Astrocyte (in vitro differentiated cells and primary cell): Measurements from ENCODE around the gene JADE1. TPM values are rescaled to one million over a fixed set of nuclear protein-coding genes. Genes with fewer than 3 reads are reported as not detected.

Experiments used
- DNase-seq: peaks from one replicate; pipeline ENCODE4 v3.0.0-alpha.2; 2010; ENCODE audit warnings: low read depth
- FAIRE-seq: peaks from 2 replicates; lab custom pipeline; 2011; peaks lifted over from hg19 to GRCh38; lab: Jason Lieb, UNC
- H2AFZ ChIP-seq: 2 replicates; pipeline ENCODE4 v1.6.0; 2012; ENCODE audit warnings: low read depth, low read length, inconsistent platforms
- H3K27ac ChIP-seq: 2 replicates; pipeline ENCODE4 v1.5.1; 2011; ENCODE audit warnings: low read depth, low read length, inconsistent platforms
- H3K27me3 ChIP-seq: 2 replicates; pipeline ENCODE4 v1.6.0; 2011; ENCODE audit warnings: low read length, inconsistent platforms; ENCODE audit not compliant: insufficient read depth
- H3K36me3 ChIP-seq: 2 replicates; pipeline ENCODE4 v1.5.1; 2011; ENCODE audit warnings: low read length, inconsistent platforms; ENCODE audit not compliant: insufficient read depth
- H3K4me1 ChIP-seq: 2 replicates; pipeline ENCODE4 v1.5.1; 2011; ENCODE audit warnings: low read length, inconsistent platforms; ENCODE audit not compliant: insufficient read depth
- H3K4me2 ChIP-seq: 2 replicates; pipeline ENCODE4 v1.6.0; 2012; ENCODE audit warnings: low read length, inconsistent platforms
- H3K4me3 ChIP-seq: 2 replicates; pipeline ENCODE4 v1.5.1; 2011; ENCODE audit warnings: low read depth, mild to moderate bottlenecking, low read length, inconsistent platforms; ENCODE audit not compliant: insufficient read depth
- H3K79me2 ChIP-seq: 2 replicates; pipeline ENCODE4 v1.6.0; 2012; ENCODE audit warnings: mild to moderate bottlenecking, low read length, inconsistent platforms; ENCODE audit not compliant: insufficient read depth
- H3K9ac ChIP-seq: 2 replicates; pipeline ENCODE4 v1.6.0; 2012; ENCODE audit warnings: mild to moderate bottlenecking, low read length, inconsistent platforms
- H3K9me3 ChIP-seq: 2 replicates; pipeline ENCODE4 v1.5.1; 2012; ENCODE audit warnings: low read depth, mild to moderate bottlenecking, low read length, inconsistent platforms; ENCODE audit not compliant: insufficient read depth
- H4K20me1 ChIP-seq: 2 replicates; pipeline ENCODE4 v1.6.0; 2012; ENCODE audit warnings: low read length, inconsistent platforms; ENCODE audit not compliant: insufficient read depth
- H3K27ac Mint-ChIP-seq: one replicate; pipeline ENCODE4 v1.8.0; 2021; ENCODE audit warnings: mild to moderate bottlenecking, mixed read lengths; ENCODE audit not compliant: unreplicated experiment
- H3K27me3 Mint-ChIP-seq: one replicate; pipeline ENCODE4 v1.8.0; 2021; ENCODE audit warnings: low read depth, mixed read lengths; ENCODE audit not compliant: unreplicated experiment
- H3K36me3 Mint-ChIP-seq: one replicate; pipeline ENCODE4 v1.8.0; 2021; ENCODE audit warnings: low read depth, mixed read lengths; ENCODE audit not compliant: unreplicated experiment
- H3K4me1 Mint-ChIP-seq: one replicate; pipeline ENCODE4 v1.8.0; 2021; ENCODE audit warnings: low read depth, mixed read lengths; ENCODE audit not compliant: unreplicated experiment
- H3K4me3 Mint-ChIP-seq: one replicate; pipeline ENCODE4 v1.8.0; 2021; ENCODE audit warnings: mild to moderate bottlenecking, moderate library complexity, mixed read lengths; ENCODE audit not compliant: unreplicated experiment
- H3K9me3 Mint-ChIP-seq: one replicate; pipeline ENCODE4 v1.8.0; 2021; ENCODE audit warnings: mild to moderate bottlenecking, mixed read lengths; ENCODE audit not compliant: unreplicated experiment
- EZH2 ChIP-seq: IDR thresholded peaks from 2 replicates; pipeline ENCODE4 v1.6.1; 2012; ENCODE audit warnings: mild to moderate bottlenecking, low read length, inconsistent platforms; ENCODE audit not compliant: insufficient read depth
- total RNA-seq: library from RNA; stranded (reverse); gene quantifications from 2 replicates; pipeline ENCODE4 v1.2.1, GENCODE V29; 2021
- TF ChIP-seq, protein P1 (sequence below): IDR thresholded peaks from 2 replicates; pipeline ENCODE4 v1.5.1; 2011; ENCODE audit warnings: low read depth, mild to moderate bottlenecking, inconsistent platforms, low read length, moderate library complexity; ENCODE audit not compliant: insufficient read depth

JADE1 gene
- total RNA-seq, 1 donor from 2014 or later = 88.3 TPM

DNA sequence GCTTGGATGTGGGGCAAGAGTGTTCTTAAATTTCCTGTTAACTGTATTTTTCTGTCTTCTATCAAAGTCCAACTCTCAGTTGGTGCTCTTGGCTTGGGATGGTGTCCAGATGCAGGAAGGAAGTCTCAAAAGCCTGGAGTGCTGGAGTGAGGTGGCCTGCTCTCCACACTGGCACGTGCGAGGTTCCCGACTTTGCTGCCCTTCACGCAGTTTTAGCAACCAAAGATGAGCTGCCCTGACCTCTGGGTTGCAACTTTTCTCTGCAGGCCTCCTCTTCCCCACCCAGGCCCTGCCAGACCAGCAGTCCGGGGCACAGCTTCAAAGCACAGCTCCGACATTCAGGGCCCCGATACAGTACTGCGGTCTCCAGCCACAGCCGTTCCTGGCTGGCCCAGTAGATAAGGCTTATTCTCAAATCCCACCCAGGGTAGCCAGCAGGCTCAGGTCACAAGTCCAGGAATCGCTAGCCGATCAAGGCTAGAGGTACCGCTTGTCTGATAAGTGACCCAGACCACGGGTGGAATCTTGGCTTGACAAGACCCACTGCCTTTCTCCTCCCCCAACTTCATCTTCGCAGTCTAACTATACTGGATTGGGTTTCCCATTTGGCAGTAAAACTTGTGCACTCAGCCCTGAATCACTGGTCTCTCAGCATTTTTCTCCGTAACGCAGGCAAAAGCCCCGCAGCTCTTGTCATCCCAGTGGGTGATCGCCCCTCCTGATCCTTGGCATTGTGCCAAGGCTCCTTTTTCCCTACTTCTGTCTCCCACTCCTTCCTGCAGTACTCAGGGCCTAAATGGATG, 21.8 kb upstream of the JADE1 start:
- no peaks in the 10 kb centered on the region for H3K4me1 ChIP-seq
- no peaks in the 10 kb centered on the region for H3K27me3 ChIP-seq
- H2AFZ ChIP-seq = no peak overlapping the region
- TF ChIP-seq, protein P1, sequence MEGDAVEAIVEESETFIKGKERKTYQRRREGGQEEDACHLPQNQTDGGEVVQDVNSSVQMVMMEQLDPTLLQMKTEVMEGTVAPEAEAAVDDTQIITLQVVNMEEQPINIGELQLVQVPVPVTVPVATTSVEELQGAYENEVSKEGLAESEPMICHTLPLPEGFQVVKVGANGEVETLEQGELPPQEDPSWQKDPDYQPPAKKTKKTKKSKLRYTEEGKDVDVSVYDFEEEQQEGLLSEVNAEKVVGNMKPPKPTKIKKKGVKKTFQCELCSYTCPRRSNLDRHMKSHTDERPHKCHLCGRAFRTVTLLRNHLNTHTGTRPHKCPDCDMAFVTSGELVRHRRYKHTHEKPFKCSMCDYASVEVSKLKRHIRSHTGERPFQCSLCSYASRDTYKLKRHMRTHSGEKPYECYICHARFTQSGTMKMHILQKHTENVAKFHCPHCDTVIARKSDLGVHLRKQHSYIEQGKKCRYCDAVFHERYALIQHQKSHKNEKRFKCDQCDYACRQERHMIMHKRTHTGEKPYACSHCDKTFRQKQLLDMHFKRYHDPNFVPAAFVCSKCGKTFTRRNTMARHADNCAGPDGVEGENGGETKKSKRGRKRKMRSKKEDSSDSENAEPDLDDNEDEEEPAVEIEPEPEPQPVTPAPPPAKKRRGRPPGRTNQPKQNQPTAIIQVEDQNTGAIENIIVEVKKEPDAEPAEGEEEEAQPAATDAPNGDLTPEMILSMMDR = no peak
- no peak for TF ChIP-seq EZH2
- no peaks in the 10 kb centered on the region for H4K20me1 ChIP-seq
- H3K27ac ChIP-seq = no peak overlapping the region
- peak overlapping the region; percentile 2 for H3K27ac Mint-ChIP-seq
- no peak for FAIRE-seq
- H3K4me3 Mint-ChIP-seq = no peak overlapping the region
- peaks cover 2% of the 10 kb centered on the region for H3K9me3 Mint-ChIP-seq
- H3K9ac ChIP-seq = no peak overlapping the region
- no peaks in the 10 kb centered on the region for H3K36me3 Mint-ChIP-seq
- DNase-seq = peak; percentile 27
- H3K79me2 ChIP-seq = no peaks in the 10 kb centered on the region
- peaks cover 13% of the 10 kb centered on the region for H3K4me1 Mint-ChIP-seq
- no peaks in the 10 kb centered on the region for H3K36me3 ChIP-seq
- no peak overlapping the region for H3K4me3 ChIP-seq
- H3K4me2 ChIP-seq = no peak overlapping the region
- no peaks in the 10 kb centered on the region for H3K27me3 Mint-ChIP-seq
- H3K9me3 ChIP-seq = no peaks in the 10 kb centered on the region

DNA sequence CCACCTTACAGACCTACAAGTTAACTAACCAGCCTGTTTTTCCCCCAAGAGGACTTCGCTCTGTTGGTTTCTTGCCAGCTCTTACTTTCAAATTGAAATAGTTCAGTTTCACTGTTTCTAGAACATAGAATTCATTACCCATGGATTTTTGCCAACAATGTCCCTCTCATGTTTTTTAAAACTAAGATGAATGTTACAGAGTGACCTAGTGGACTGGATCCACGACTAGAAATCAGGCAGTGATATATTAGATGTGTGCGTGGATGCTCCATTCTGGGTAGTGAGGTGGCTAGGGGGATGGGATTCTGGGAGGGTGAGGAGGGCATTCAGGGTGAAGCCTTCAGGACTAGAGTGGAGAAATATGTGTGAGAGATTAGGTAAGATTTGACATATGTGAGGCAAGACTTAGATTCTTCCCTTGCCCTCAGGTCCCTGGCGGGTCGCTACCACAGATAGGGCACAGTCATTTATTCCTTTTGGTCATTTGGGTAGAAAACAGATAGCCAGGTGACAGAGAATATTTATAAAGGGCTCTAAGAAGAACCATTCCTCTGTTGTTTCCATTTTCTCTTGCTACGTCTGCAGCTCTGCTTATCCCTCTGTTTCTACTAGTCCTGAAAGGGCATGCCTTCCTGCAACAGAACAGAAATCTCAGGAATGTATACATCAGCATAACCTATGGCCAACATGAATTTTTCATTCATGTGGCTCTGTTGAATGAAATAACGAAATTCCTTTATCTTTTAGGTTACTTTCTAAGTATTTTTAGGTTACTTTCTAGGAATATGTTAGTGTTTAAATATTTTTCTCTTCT, 15.4 kb upstream of the JADE1 start:
- TF ChIP-seq, protein P1 = no peak
- TF ChIP-seq EZH2 = no peak
- H3K4me2 ChIP-seq = no peak overlapping the region
- no peaks in the 10 kb centered on the region for H3K36me3 Mint-ChIP-seq
- FAIRE-seq (no peak), DNase-seq (no peak)
- H2AFZ ChIP-seq = no peak overlapping the region
- no peaks in the 10 kb centered on the region for H3K9me3 ChIP-seq
- H3K27ac ChIP-seq = no peak overlapping the region
- no peaks in the 10 kb centered on the region for H3K79me2 ChIP-seq
- no peaks in the 10 kb centered on the region for H3K27me3 ChIP-seq
- peaks cover 16% of the 10 kb centered on the region for H3K4me1 Mint-ChIP-seq
- no peaks in the 10 kb centered on the region for H3K27me3 Mint-ChIP-seq
- no peak overlapping the region for H3K27ac Mint-ChIP-seq
- no peaks in the 10 kb centered on the region for H3K9me3 Mint-ChIP-seq
- H3K36me3 ChIP-seq = no peaks in the 10 kb centered on the region
- H4K20me1 ChIP-seq = no peaks in the 10 kb centered on the region
- H3K4me3 ChIP-seq = no peak overlapping the region
- H3K4me1 ChIP-seq = no peaks in the 10 kb centered on the region
- no peak overlapping the region for H3K4me3 Mint-ChIP-seq
- no peak overlapping the region for H3K9ac ChIP-seq
